ENCODE data around the gene NCEH1. TPM values are rescaled to one million over a fixed set of nuclear protein-coding genes. Genes with fewer than 3 reads are reported as not detected.
"Not testable (repeated sequence)": the region's sequence is repeated elsewhere in the genome, so short reads cannot be mapped to it uniquely, and the experiment has no call there.

NCEH1 gene
- polyA plus RNA-seq, 1 experiment, result 14.8 TPM

DNA sequence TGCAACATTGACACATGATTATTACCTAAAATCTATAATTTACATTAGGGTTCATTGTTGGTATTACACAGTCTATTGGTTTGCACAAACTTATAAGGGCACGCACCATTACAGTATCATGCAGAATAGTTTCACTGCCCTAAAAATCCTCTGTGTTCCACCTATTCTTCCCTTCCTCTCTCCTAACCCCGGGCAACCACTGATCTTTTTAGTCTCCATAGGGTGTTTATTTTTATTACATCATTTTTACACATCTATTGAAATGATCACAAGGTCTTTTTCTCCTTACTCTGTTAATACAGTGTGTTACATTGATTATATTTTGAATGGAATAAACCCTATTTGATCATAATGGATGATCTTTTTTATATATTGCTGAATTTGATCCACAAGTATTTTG lies 24.1 kb upstream of the NCEH1 start:
- no peak for DNase-seq (ENCODE audit: low read depth)
- no peak for TF ChIP-seq CTCF (IDR thresholded peaks at IDR 0.05; ENCODE audit: insufficient read depth, low read depth, low read length)
- no peaks in the 10 kb centered on the region for H3K36me3 ChIP-seq (ENCODE audit: control insufficient read depth, insufficient read depth, low read length)
- no peaks in the 10 kb centered on the region for H3K27me3 ChIP-seq (ENCODE audit: control insufficient read depth, insufficient read depth, low read length)
- CTCF ChIA-PET, result interaction anchor here (0.6 kb wide), 1 partner anchor 59 kb away, joined by 3 read pairs; no protein-coding TSS in a partner anchor
- H3K4me3 ChIP-seq (ENCODE audit: low read depth, low read length), result no peak overlapping the region
- POLR2A ChIA-PET, result no interaction called here

GRCh38 chr3:172726380-172726779 lies 15.5 kb upstream of the NCEH1 start:
- ChIA-PET CTCF (interaction anchor here (0.6 to 2.2 kb wide), 5 partner anchors 14 to 60 kb away, joined by 3 to 9 read pairs (median 3); partner anchors contain the start of gene NCEH1), POLR2A (no interaction called here)
- Histone ChIP-seq H3K27me3 (ENCODE audit: control insufficient read depth, insufficient read depth, low read length) (no peaks in the 10 kb centered on the region), H3K4me3 (ENCODE audit: low read depth, low read length) (no peak overlapping the region), H3K36me3 (ENCODE audit: control insufficient read depth, insufficient read depth, low read length) (no peaks in the 10 kb centered on the region)
- TF ChIP-seq CTCF (IDR thresholded peaks at IDR 0.05; ENCODE audit: insufficient read depth, low read depth, low read length), result no peak
- no peak for DNase-seq (ENCODE audit: low read depth)

- H3K27me3 ChIP-seq (ENCODE audit: control insufficient read depth, insufficient read depth, low read length); H3K4me3 ChIP-seq (ENCODE audit: low read depth, low read length); H3K36me3 ChIP-seq (ENCODE audit: control insufficient read depth, insufficient read depth, low read length); CTCF ChIA-PET; DNase-seq (ENCODE audit: low read depth); POLR2A ChIA-PET: not testable (repeated sequence)
Observed at GRCh38 chr3:172722536-172723040, 11.7 kb upstream of the NCEH1 start.

- no peak overlapping the region for H3K4me3 ChIP-seq (ENCODE audit: low read depth, low read length)
- H3K36me3 ChIP-seq (ENCODE audit: control insufficient read depth, insufficient read depth, low read length), result no peaks in the 10 kb centered on the region
- POLR2A ChIA-PET, result no interaction called here
- DNase-seq (ENCODE audit: low read depth), result no peak
- no peaks in the 10 kb centered on the region; the same call in 1 of the 2 replicates for H3K27me3 ChIP-seq (ENCODE audit: control insufficient read depth, insufficient read depth, low read length)
- CTCF ChIA-PET, result no interaction called here
- TF ChIP-seq CTCF (IDR thresholded peaks at IDR 0.05; ENCODE audit: insufficient read depth, low read depth, low read length), result peak; percentile 29
Observed at GRCh38 chr3:172717493-172718088, 6.7 kb upstream of the NCEH1 start.

DNA sequence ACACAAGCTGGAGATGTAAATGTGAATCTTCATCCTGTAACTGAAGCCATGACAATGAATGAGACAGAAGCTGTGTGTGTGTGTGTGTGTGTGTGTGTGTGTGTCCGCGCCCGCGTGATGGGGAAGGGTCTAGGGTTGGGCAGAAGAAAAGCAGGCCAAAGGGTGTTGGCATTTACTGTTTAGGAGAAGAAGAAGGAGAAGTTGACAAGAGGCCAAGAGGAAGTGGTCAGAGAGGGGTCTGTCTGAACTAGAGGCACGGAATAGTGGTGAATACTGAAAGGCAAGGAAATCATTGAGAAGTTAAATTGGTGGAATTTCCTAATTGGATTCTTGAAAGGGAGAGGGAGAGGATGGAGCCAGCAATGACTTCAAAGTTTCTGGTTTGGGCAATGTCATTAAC lies 5.6 kb upstream of the NCEH1 start:
- no peak for DNase-seq (ENCODE audit: low read depth)
- TF ChIP-seq CTCF (IDR thresholded peaks at IDR 0.05; ENCODE audit: insufficient read depth, low read depth, low read length), result no peak
- ChIA-PET POLR2A (no interaction called here), CTCF (no interaction called here)
- Histone ChIP-seq H3K36me3 (ENCODE audit: control insufficient read depth, insufficient read depth, low read length) (no peaks in the 10 kb centered on the region), H3K27me3 (ENCODE audit: control insufficient read depth, insufficient read depth, low read length) (no peaks in the 10 kb centered on the region; the same call in 1 of the 2 replicates), H3K4me3 (ENCODE audit: low read depth, low read length) (no peak overlapping the region)

DNA sequence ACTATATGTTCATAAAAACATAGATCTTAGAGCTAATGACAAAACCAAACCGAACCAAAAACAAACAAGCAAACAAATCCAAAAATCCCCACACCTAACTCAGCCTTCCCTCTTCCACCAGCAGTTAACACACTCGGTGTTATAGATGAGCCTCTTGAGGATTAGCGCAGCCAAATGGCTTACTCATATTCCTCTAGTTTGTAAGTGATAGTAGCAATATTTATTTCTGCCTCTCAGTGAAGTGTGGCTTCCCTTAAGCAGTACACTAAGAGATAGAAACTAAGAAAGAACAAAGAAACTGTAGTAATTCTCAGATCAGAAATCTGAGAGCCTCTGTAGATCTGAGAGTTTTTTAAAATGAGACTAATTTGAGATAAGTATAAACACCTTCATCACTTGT lies 2.4 kb upstream of the NCEH1 start:
- no peaks in the 10 kb centered on the region for H3K36me3 ChIP-seq (ENCODE audit: control insufficient read depth, insufficient read depth, low read length)
- POLR2A ChIA-PET, result no interaction called here
- H3K27me3 ChIP-seq (ENCODE audit: control insufficient read depth, insufficient read depth, low read length), result no peaks in the 10 kb centered on the region; the same call in 1 of the 2 replicates
- CTCF ChIA-PET, result interaction anchor here (0.5 to 1.3 kb wide), 5 partner anchors 31 to 252 kb away, joined by 3 to 4 read pairs (median 3); no protein-coding TSS in a partner anchor
- no peak overlapping the region for H3K4me3 ChIP-seq (ENCODE audit: low read depth, low read length)
- no peak for TF ChIP-seq CTCF (IDR thresholded peaks at IDR 0.05; ENCODE audit: insufficient read depth, low read depth, low read length)
- DNase-seq (ENCODE audit: low read depth), result no peak

Measured in BJ (cell line).